Progenitor cell of endocrine pancreas (in vitro differentiated cells): Measurements from ENCODE around the gene HOXA4. TPM values are rescaled to one million over a fixed set of nuclear protein-coding genes. Genes with fewer than 3 reads are reported as not detected.
A peak's percentile ranks its signal among the peaks of the same experiment; 100 is the strongest.

Experiments
- DNase-seq: peaks from one replicate; pipeline ENCODE4 v3.0.0; 2021; ENCODE audit warnings: low spot score; ENCODE audit not compliant: unreplicated experiment
- H3K27ac Mint-ChIP-seq: 2 replicates; pipeline ENCODE4 v1.8.0; 2021; ENCODE audit warnings: mild to moderate bottlenecking, moderate library complexity, mixed read lengths
- H3K27me3 Mint-ChIP-seq: 2 replicates; pipeline ENCODE4 v1.8.0; 2021; ENCODE audit warnings: mixed read lengths
- H3K36me3 Mint-ChIP-seq: 2 replicates; pipeline ENCODE4 v1.8.0; 2022; ENCODE audit warnings: mixed read lengths; ENCODE audit not compliant: insufficient read depth
- H3K4me1 Mint-ChIP-seq: 2 replicates; pipeline ENCODE4 v1.8.0; 2021; ENCODE audit warnings: low read depth, mixed read lengths
- H3K4me3 Mint-ChIP-seq: 2 replicates; pipeline ENCODE4 v1.8.0; 2021; ENCODE audit warnings: low read depth, mild to moderate bottlenecking, moderate library complexity, mixed read lengths
- H3K9me3 Mint-ChIP-seq: 2 replicates; pipeline ENCODE4 v1.8.0; 2021; ENCODE audit warnings: low read depth, mixed read lengths
- CTCF ChIP-seq: fragments of 200-600 bp; sonication (generic); IDR thresholded peaks from one replicate; pipeline ENCODE4 v1.5.0; 2021; ENCODE audit warnings: antibody characterized with exemption, mild to moderate bottlenecking; ENCODE audit not compliant: unreplicated experiment
- total RNA-seq: library from RNA; stranded (reverse); gene quantifications from 2 replicates; pipeline ENCODE4 v1.2.1, GENCODE V29; 2021

HOXA4 gene
- total RNA-seq, 1 donor from 2014 or later, result 13.7 TPM

- peak within 1 kb of the TSS; percentile 80 for H3K4me3 Mint-ChIP-seq
- no peak for DNase-seq
- H3K9me3 Mint-ChIP-seq, result no peaks in the 10 kb centered on the region
- no peak for TF ChIP-seq CTCF
- peak within 1 kb of the TSS; percentile 85 for H3K27ac Mint-ChIP-seq
- peaks cover 89% of the 10 kb centered on the region for H3K27me3 Mint-ChIP-seq
- H3K4me1 Mint-ChIP-seq, result peaks cover 7% of the 10 kb centered on the region
- peaks cover 2% of the 10 kb centered on the region for H3K36me3 Mint-ChIP-seq
Measured at GRCh38 chr7:27156508-27156898, 25.9 kb upstream of the HOXA4 start, which contains the start of gene HOXA7. TSS of gene HOXA7 (minus strand) at chr7:27156675. CDS start at chr7:27156545, 130 bp downstream.

- H3K27ac Mint-ChIP-seq, result peak overlapping the region; percentile 85
- peaks cover 2% of the 10 kb centered on the region for H3K36me3 Mint-ChIP-seq
- H3K27me3 Mint-ChIP-seq, result peaks cover 91% of the 10 kb centered on the region
- H3K9me3 Mint-ChIP-seq, result no peaks in the 10 kb centered on the region
- peaks cover 6% of the 10 kb centered on the region for H3K4me1 Mint-ChIP-seq
- DNase-seq, result no peak
- TF ChIP-seq CTCF, result no peak
- peak overlapping the region; percentile 80 for H3K4me3 Mint-ChIP-seq
Measured at GRCh38 chr7:27155816-27156507, 25.4 kb upstream of the HOXA4 start.

GRCh38 chr7:27154901-27155815 is 24.6 kb upstream of the HOXA4 start:
- TF ChIP-seq CTCF, result no peak
- DNase-seq, result no peak
- Mint-ChIP-seq H3K4me3 (peak overlapping the region; percentile 66), H3K4me1 (peaks cover 8% of the 10 kb centered on the region), H3K9me3 (no peaks in the 10 kb centered on the region), H3K27me3 (peaks cover 97% of the 10 kb centered on the region), H3K27ac (peak overlapping the region; percentile 56), H3K36me3 (peaks cover 2% of the 10 kb centered on the region)

GRCh38 chr7:27154369-27154768 is 23.8 kb upstream of the HOXA4 start:
- no peak overlapping the region for H3K27ac Mint-ChIP-seq
- no peak overlapping the region for H3K4me3 Mint-ChIP-seq
- peaks cover 2% of the 10 kb centered on the region for H3K36me3 Mint-ChIP-seq
- DNase-seq, result no peak
- no peak for TF ChIP-seq CTCF
- no peaks in the 10 kb centered on the region for H3K9me3 Mint-ChIP-seq
- H3K4me1 Mint-ChIP-seq, result peaks cover 9% of the 10 kb centered on the region
- H3K27me3 Mint-ChIP-seq, result peaks cover 96% of the 10 kb centered on the region

GRCh38 chr7:27153526-27153925 is 23.0 kb upstream of the HOXA4 start:
- Mint-ChIP-seq H3K27me3 (peaks cover 94% of the 10 kb centered on the region), H3K36me3 (peaks cover 2% of the 10 kb centered on the region), H3K27ac (no peak overlapping the region), H3K4me1 (peaks cover 12% of the 10 kb centered on the region), H3K9me3 (no peaks in the 10 kb centered on the region), H3K4me3 (no peak overlapping the region)
- TF ChIP-seq CTCF, result no peak
- DNase-seq, result no peak
